Measurements from ENCODE around the gene SPHK2.
A peak's percentile ranks its signal among the peaks of the same experiment; 100 is the strongest.

The SPHK2 gene

GRCh38 chr19:48641850-48642249, 22.5 kb downstream of the SPHK2 start:
- H3K4me1 ChIP-seq: peaks cover 21% of the 10 kb centered on the region
- H3K36me3 ChIP-seq (replicated peaks): peaks cover under 1% of the 10 kb centered on the region; the same call in 1 of the 2 replicates
- H3K27me3 ChIP-seq (ENCODE audit: low read depth): no peaks in the 10 kb centered on the region
- H3K4me3 ChIP-seq: no peak overlapping the region
- no peak for DNase-seq (ENCODE audit: low spot score in 2 of 2)
- in situ Hi-C loops (cut with MboI; ENCODE audit: low sequenced_read_pairs): loop anchor here (10.0 kb wide), 1 partner anchor 323 kb away; the partner anchor contains the start of gene FTL
- peaks cover 2% of the 10 kb centered on the region; the same call in 1 of the 2 replicates for H3K9me3 ChIP-seq

- H3K9me3 ChIP-seq: no peaks in the 10 kb centered on the region
- peaks cover 21% of the 10 kb centered on the region for H3K4me1 ChIP-seq
- H3K27me3 ChIP-seq (ENCODE audit: low read depth): no peaks in the 10 kb centered on the region
- H3K36me3 ChIP-seq (replicated peaks): no peaks in the 10 kb centered on the region
- in situ Hi-C loops (cut with MboI; ENCODE audit: low sequenced_read_pairs): loop anchor here (10.0 kb wide), 1 partner anchor 322 kb away; the partner anchor contains the start of gene FTL
- no peak overlapping the region for H3K4me3 ChIP-seq
- no peak for DNase-seq (ENCODE audit: low spot score in 2 of 2)
These were observed 23.6 kb downstream of the SPHK2 start for GRCh38 chr19:48642862-48643261.

- Histone ChIP-seq H3K27me3 (ENCODE audit: low read depth) (no peaks in the 10 kb centered on the region), H3K36me3 (replicated peaks) (no peaks in the 10 kb centered on the region), H3K4me1 (peaks cover 15% of the 10 kb centered on the region), H3K4me3 (peak overlapping the region; percentile 40), H3K9me3 (no peaks in the 10 kb centered on the region)
- in situ Hi-C loops (cut with MboI; ENCODE audit: low sequenced_read_pairs): loop anchor here (10.0 kb wide), 1 partner anchor 320 kb away; the partner anchor contains the start of gene FTL
- no peak for DNase-seq (ENCODE audit: low spot score in 2 of 2)
These were observed 25.0 kb downstream of the SPHK2 start for GRCh38 chr19:48644355-48644754.

- in situ Hi-C loops (cut with MboI; ENCODE audit: low sequenced_read_pairs): loop anchor here (5.0 to 10.0 kb wide), 2 partner anchors 192 to 320 kb away; partner anchors contain the start of genes FTL and HSD17B14
- peak overlapping the region; percentile 40 for H3K4me3 ChIP-seq
- H3K36me3 ChIP-seq (replicated peaks): no peaks in the 10 kb centered on the region
- no peaks in the 10 kb centered on the region for H3K9me3 ChIP-seq
- no peaks in the 10 kb centered on the region for H3K27me3 ChIP-seq (ENCODE audit: low read depth)
- DNase-seq (ENCODE audit: low spot score in 2 of 2): peak; percentile 78 to 86
- H3K4me1 ChIP-seq: peaks cover 15% of the 10 kb centered on the region
These were observed 25.7 kb downstream of the SPHK2 start for GRCh38 chr19:48644839-48645619.

- no peaks in the 10 kb centered on the region for H3K27me3 ChIP-seq (ENCODE audit: low read depth)
- H3K9me3 ChIP-seq: no peaks in the 10 kb centered on the region
- peaks cover 15% of the 10 kb centered on the region for H3K4me1 ChIP-seq
- peak in 1 of 2 experiments; percentile 47 for DNase-seq (ENCODE audit: low spot score in 2 of 2)
- H3K36me3 ChIP-seq (replicated peaks): no peaks in the 10 kb centered on the region
- in situ Hi-C loops (cut with MboI; ENCODE audit: low sequenced_read_pairs): loop anchor here (5.0 to 10.0 kb wide), 2 partner anchors 192 to 319 kb away; partner anchors contain the start of genes FTL and HSD17B14
- peak overlapping the region; percentile 40 for H3K4me3 ChIP-seq
These were observed 26.3 kb downstream of the SPHK2 start for GRCh38 chr19:48645620-48646000.

- Histone ChIP-seq H3K4me3 (peak within 1 kb of the TSS; percentile 40), H3K9me3 (no peaks in the 10 kb centered on the region), H3K4me1 (peaks cover 15% of the 10 kb centered on the region), H3K27me3 (ENCODE audit: low read depth) (no peaks in the 10 kb centered on the region), H3K36me3 (replicated peaks) (no peaks in the 10 kb centered on the region)
- in situ Hi-C loops (cut with MboI; ENCODE audit: low sequenced_read_pairs): loop anchor here (5.0 to 10.0 kb wide), 2 partner anchors 191 to 319 kb away; partner anchors contain the start of genes FTL and HSD17B14
- DNase-seq (ENCODE audit: low spot score in 2 of 2): peak; percentile 88 to 97
These were observed 26.9 kb downstream of the SPHK2 start, which contains the start of gene CA11 for GRCh38 chr19:48646001-48646721. Gene CA11, minus strand, starts transcription at chr19:48646187. Its CDS starts 555 bp downstream, at chr19:48645632.

- no peaks in the 10 kb centered on the region for H3K36me3 ChIP-seq (replicated peaks)
- no peaks in the 10 kb centered on the region for H3K9me3 ChIP-seq
- no peak for DNase-seq (ENCODE audit: low spot score in 2 of 2)
- H3K4me1 ChIP-seq: peaks cover 15% of the 10 kb centered on the region
- in situ Hi-C loops (cut with MboI; ENCODE audit: low sequenced_read_pairs): loop anchor here (5.0 to 10.0 kb wide), 2 partner anchors 191 to 318 kb away; partner anchors contain the start of genes FTL and HSD17B14
- H3K4me3 ChIP-seq: peak overlapping the region; percentile 40
- no peaks in the 10 kb centered on the region for H3K27me3 ChIP-seq (ENCODE audit: low read depth)
These were observed 27.5 kb downstream of the SPHK2 start for GRCh38 chr19:48646722-48647216.

- Histone ChIP-seq H3K4me1 (peaks cover 15% of the 10 kb centered on the region), H3K9me3 (no peaks in the 10 kb centered on the region), H3K36me3 (replicated peaks) (no peaks in the 10 kb centered on the region), H3K27me3 (ENCODE audit: low read depth) (no peaks in the 10 kb centered on the region), H3K4me3 (no peak overlapping the region)
- DNase-seq (ENCODE audit: low spot score in 2 of 2): no peak
- in situ Hi-C loops (cut with MboI; ENCODE audit: low sequenced_read_pairs): loop anchor here (5.0 to 10.0 kb wide), 2 partner anchors 189 to 317 kb away; partner anchors contain the start of genes FTL and HSD17B14
These were observed 28.8 kb downstream of the SPHK2 start for GRCh38 chr19:48648134-48648533.

- peaks cover 4% of the 10 kb centered on the region for H3K4me1 ChIP-seq
- H3K9me3 ChIP-seq: no peaks in the 10 kb centered on the region
- no peaks in the 10 kb centered on the region for H3K36me3 ChIP-seq (replicated peaks)
- H3K27me3 ChIP-seq (ENCODE audit: low read depth): no peaks in the 10 kb centered on the region
- no peak for DNase-seq (ENCODE audit: low spot score in 2 of 2)
- in situ Hi-C loops (cut with MboI; ENCODE audit: low sequenced_read_pairs): no loop called here
- H3K4me3 ChIP-seq: no peak overlapping the region
These were observed 31.8 kb downstream of the SPHK2 start for GRCh38 chr19:48650974-48651682.

- H3K4me3 ChIP-seq: no peak overlapping the region
- in situ Hi-C loops (cut with MboI; ENCODE audit: low sequenced_read_pairs): no loop called here
- H3K4me1 ChIP-seq: peaks cover 3% of the 10 kb centered on the region; the same call in 1 of the 2 replicates
- no peak for DNase-seq (ENCODE audit: low spot score in 2 of 2)
- H3K9me3 ChIP-seq: no peaks in the 10 kb centered on the region
- H3K36me3 ChIP-seq (replicated peaks): no peaks in the 10 kb centered on the region
- H3K27me3 ChIP-seq (ENCODE audit: low read depth): no peaks in the 10 kb centered on the region
These were observed 32.4 kb downstream of the SPHK2 start for GRCh38 chr19:48651683-48652048.

GRCh38 chr19:48654299-48655059, 35.2 kb downstream of the SPHK2 start:
- no peaks in the 10 kb centered on the region for H3K4me1 ChIP-seq
- no peaks in the 10 kb centered on the region for H3K9me3 ChIP-seq
- no peak for DNase-seq (ENCODE audit: low spot score in 2 of 2)
- no peaks in the 10 kb centered on the region for H3K27me3 ChIP-seq (ENCODE audit: low read depth)
- no peaks in the 10 kb centered on the region for H3K36me3 ChIP-seq (replicated peaks)
- H3K4me3 ChIP-seq: no peak overlapping the region
- in situ Hi-C loops (cut with MboI; ENCODE audit: low sequenced_read_pairs): no loop called here

- H3K4me1 ChIP-seq: peaks cover 7% of the 10 kb centered on the region; the same call in 1 of the 2 replicates
- no peak overlapping the region for H3K4me3 ChIP-seq
- no peaks in the 10 kb centered on the region for H3K9me3 ChIP-seq
- no peaks in the 10 kb centered on the region for H3K36me3 ChIP-seq (replicated peaks)
- no peak for DNase-seq (ENCODE audit: low spot score in 2 of 2)
- in situ Hi-C loops (cut with MboI; ENCODE audit: low sequenced_read_pairs): no loop called here
- no peaks in the 10 kb centered on the region for H3K27me3 ChIP-seq (ENCODE audit: low read depth)
These were observed 37.7 kb downstream of the SPHK2 start for GRCh38 chr19:48656840-48657474.
